HL-60/S4 (cell line): ENCODE results near the gene PDLIM3.
"Not testable (repeated sequence)": the region's sequence is repeated elsewhere in the genome, so short reads cannot be mapped to it uniquely, and the experiment has no call there.

ENCODE experiments used
- in situ Hi-C: fragments of 300-500 bp; cut with MboI; formaldehyde crosslinking; loops from 2 replicates; pipeline ENCODE4 v1.14.3; 2022; ENCODE audit warnings: low sequenced_read_pairs

PDLIM3 gene

GRCh38 chr4:185522451-185522850, 12.9 kb downstream of the PDLIM3 start:
- in situ Hi-C loops: no loop called here

- in situ Hi-C loops: no loop called here
Measured at GRCh38 chr4:185520119-185520518, 15.2 kb downstream of the PDLIM3 start.

- in situ Hi-C loops: no loop called here
Measured at GRCh38 chr4:185518494-185518893, 16.8 kb downstream of the PDLIM3 start.

- in situ Hi-C loops: no loop called here
Measured at GRCh38 chr4:185518069-185518468, 17.2 kb downstream of the PDLIM3 start.

- in situ Hi-C loops: no loop called here
Measured at GRCh38 chr4:185515248-185515647, 20.1 kb downstream of the PDLIM3 start.

- in situ Hi-C loops: no loop called here
Measured at GRCh38 chr4:185514182-185514697, 21.1 kb downstream of the PDLIM3 start.

- in situ Hi-C loops: no loop called here
Measured at GRCh38 chr4:185513489-185514181, 21.7 kb downstream of the PDLIM3 start.

GRCh38 chr4:185512516-185512915, 22.8 kb downstream of the PDLIM3 start:
- in situ Hi-C loops: no loop called here

GRCh38 chr4:185511243-185511642, 24.1 kb downstream of the PDLIM3 start:
- in situ Hi-C loops: not testable (repeated sequence)

- in situ Hi-C loops: no loop called here
Measured at GRCh38 chr4:185510806-185511205, 24.5 kb downstream of the PDLIM3 start.

GRCh38 chr4:185508181-185508580, 27.1 kb downstream of the PDLIM3 start:
- in situ Hi-C loops: no loop called here

GRCh38 chr4:185506422-185506821, 28.9 kb downstream of the PDLIM3 start:
- in situ Hi-C loops: no loop called here

GRCh38 chr4:185504098-185505047, 30.9 kb downstream of the PDLIM3 start:
- in situ Hi-C loops: no loop called here

GRCh38 chr4:185502386-185502785, 32.9 kb downstream of the PDLIM3 start:
- in situ Hi-C loops: no loop called here

GRCh38 chr4:185500576-185500975, 34.7 kb downstream of the PDLIM3 start:
- in situ Hi-C loops: no loop called here

GRCh38 chr4:185500035-185500434, 35.3 kb downstream of the PDLIM3 start:
- in situ Hi-C loops: no loop called here

GRCh38 chr4:185488650-185489049, 46.7 kb downstream of the PDLIM3 start:
- in situ Hi-C loops: no loop called here

- in situ Hi-C loops: no loop called here
Measured at GRCh38 chr4:185481401-185481800, 53.9 kb downstream of the PDLIM3 start.

GRCh38 chr4:185480016-185480732, 55.1 kb downstream of the PDLIM3 start:
- in situ Hi-C loops: no loop called here

- in situ Hi-C loops: no loop called here
Measured at GRCh38 chr4:185479507-185479971, 55.8 kb downstream of the PDLIM3 start.

GRCh38 chr4:185473247-185473646, 62.1 kb downstream of the PDLIM3 start:
- in situ Hi-C loops: no loop called here
